Stimulated activated CD4-positive, alpha-beta T cell treated with anti-CD3 and anti-CD28 coated beads, Interleukin-2, amount 100 ng/mL, for 48 hours (primary cell): Measurements from ENCODE around the gene RBM44.
A peak's percentile ranks its signal among the peaks of the same experiment; 100 is the strongest.
"Not testable (repeated sequence)": the region's sequence is repeated elsewhere in the genome, so short reads cannot be mapped to it uniquely, and the experiment has no call there.

ENCODE experiments used
- DNase-seq, 2 donors: peaks; one replicate each; pipeline ENCODE4 v3.0.0-alpha.2; 2020

RBM44 gene

GRCh38 chr2:237783678-237784077 lies 14.9 kb upstream of the RBM44 start:
- DNase-seq = not testable (repeated sequence)

GRCh38 chr2:237786936-237787335 lies 11.6 kb upstream of the RBM44 start:
- DNase-seq = no peak

- DNase-seq = no peak
Measured at GRCh38 chr2:237790353-237790752, 8.2 kb upstream of the RBM44 start.

GRCh38 chr2:237791977-237792727 lies 6.4 kb upstream of the RBM44 start:
- DNase-seq = no peak

GRCh38 chr2:237797253-237797652 lies 1.3 kb upstream of the RBM44 start:
- no peak for DNase-seq

GRCh38 chr2:237799060-237799428 lies 465 bp downstream of the RBM44 start:
- no peak for DNase-seq

GRCh38 chr2:237801466-237801865 lies 2.9 kb downstream of the RBM44 start:
- no peak for DNase-seq

- no peak for DNase-seq
Measured at GRCh38 chr2:237806334-237806733, 7.8 kb downstream of the RBM44 start.

- DNase-seq = no peak
Measured at GRCh38 chr2:237815637-237816036, 17.1 kb downstream of the RBM44 start.

GRCh38 chr2:237816531-237816930 lies 18.0 kb downstream of the RBM44 start:
- no peak for DNase-seq

- DNase-seq = no peak
Measured at GRCh38 chr2:237818066-237818473, 19.5 kb downstream of the RBM44 start.

- no peak for DNase-seq
Measured at GRCh38 chr2:237819231-237819630, 20.7 kb downstream of the RBM44 start.

- DNase-seq = no peak
Measured at GRCh38 chr2:237820421-237820820, 21.8 kb downstream of the RBM44 start.

- no peak for DNase-seq
Measured at GRCh38 chr2:237823544-237823943, 25.0 kb downstream of the RBM44 start.

GRCh38 chr2:237824085-237824484 lies 25.5 kb downstream of the RBM44 start:
- DNase-seq = no peak

- no peak for DNase-seq
Measured at GRCh38 chr2:237827421-237827987, 28.9 kb downstream of the RBM44 start.

GRCh38 chr2:237830522-237830921 lies 31.9 kb downstream of the RBM44 start:
- DNase-seq = no peak

- no peak for DNase-seq
Measured at GRCh38 chr2:237833546-237833945, 35.0 kb downstream of the RBM44 start.

- DNase-seq = no peak
Measured at GRCh38 chr2:237835372-237835771, 36.8 kb downstream of the RBM44 start.

GRCh38 chr2:237841051-237841450 lies 42.5 kb downstream of the RBM44 start:
- no peak for DNase-seq

- DNase-seq = not testable (repeated sequence)
Measured at GRCh38 chr2:237848940-237849339, 50.4 kb downstream of the RBM44 start.

GRCh38 chr2:237854295-237854694 lies 55.7 kb downstream of the RBM44 start:
- DNase-seq = no peak

GRCh38 chr2:237857791-237858190 lies 59.2 kb downstream of the RBM44 start:
- no peak for DNase-seq

GRCh38 chr2:237858294-237859081 lies 59.9 kb downstream of the RBM44 start:
- DNase-seq = peak in 1 of 2 donors; percentile 32
